GM21528 (cell line): ENCODE measurements around the gene TTC33.

Source experiments
- ATAC-seq: cut with Tn5 transposase; IDR thresholded peaks from one replicate; pipeline ENCODE4 v1.9.1; 2021; ENCODE audit warnings: mild to moderate bottlenecking, moderate library complexity; ENCODE audit not compliant: unreplicated experiment, low FRiP score

TTC33 gene

DNA sequence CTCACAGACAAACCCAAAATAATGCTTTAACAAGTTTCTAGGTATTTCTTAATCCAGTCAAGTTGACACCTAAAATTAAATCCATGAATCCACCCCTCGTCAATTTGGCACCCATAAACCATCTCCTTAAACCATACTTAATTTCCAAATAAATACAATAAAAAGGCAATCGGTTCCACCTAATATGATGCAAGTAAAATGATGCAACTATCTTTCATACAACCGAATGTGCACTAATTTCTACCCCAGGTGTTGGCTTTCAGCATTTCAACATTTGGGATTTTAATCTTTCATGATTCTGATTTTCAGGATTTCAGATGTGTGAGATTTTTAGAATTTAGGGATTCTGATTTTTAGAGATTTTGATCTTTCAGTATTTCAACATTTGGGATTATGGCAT lies 25.1 kb upstream of the TTC33 start:
- no peak for ATAC-seq

DNA sequence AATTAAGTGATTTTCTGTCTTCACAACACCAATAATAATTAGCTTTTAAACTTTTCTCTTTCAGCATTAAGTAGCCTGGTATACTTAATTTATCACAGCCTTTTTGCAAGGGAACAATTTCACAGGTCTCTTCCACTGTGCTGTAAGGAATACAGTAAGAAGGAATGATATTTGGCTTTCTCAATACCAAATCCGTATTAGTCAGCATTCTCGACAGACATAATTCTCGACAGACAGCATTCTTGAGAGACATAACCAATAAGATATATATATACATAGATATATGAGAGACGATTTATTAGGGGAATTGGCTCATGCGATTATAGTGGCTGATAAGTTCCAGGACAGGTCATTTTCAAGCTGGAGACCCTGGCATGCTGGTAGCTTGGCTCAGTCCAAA lies 24.4 kb upstream of the TTC33 start:
- no peak for ATAC-seq

DNA sequence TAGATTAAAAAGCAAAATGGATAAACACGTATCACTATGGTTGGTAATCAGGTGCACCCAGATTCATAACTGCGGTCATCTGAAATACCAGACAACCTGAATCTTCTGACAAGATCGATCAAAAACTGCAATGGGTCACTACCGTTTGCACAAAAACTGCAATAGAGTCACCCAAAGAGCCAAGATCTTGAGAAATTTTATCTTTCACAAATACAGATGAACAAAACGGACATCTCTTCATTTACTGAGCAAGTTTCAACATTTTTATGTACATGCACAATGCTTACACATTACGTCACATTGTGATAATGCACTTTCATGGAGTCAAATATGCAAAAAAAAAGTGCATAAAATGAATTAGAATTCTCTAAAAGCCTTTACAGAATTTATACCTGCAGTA lies 23.8 kb upstream of the TTC33 start:
- ATAC-seq, result no peak

GRCh38 chr5:40778133-40778532 lies 22.4 kb upstream of the TTC33 start:
- ATAC-seq, result no peak

DNA sequence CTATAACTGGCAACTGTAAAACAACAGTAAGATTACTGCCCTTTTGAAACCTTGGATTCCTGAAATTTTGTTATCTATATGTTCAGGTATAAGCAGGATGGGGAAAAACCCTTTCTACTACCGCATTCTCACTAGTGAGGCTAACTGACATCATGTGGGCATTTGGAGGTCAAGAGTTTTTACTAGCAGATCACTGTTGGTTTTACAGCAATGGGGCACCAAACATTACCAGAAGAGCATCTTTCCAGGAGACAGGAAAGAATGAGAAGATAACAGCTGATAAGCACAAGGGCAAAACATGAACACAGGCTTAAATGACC lies 20.9 kb upstream of the TTC33 start:
- ATAC-seq, result no peak

DNA sequence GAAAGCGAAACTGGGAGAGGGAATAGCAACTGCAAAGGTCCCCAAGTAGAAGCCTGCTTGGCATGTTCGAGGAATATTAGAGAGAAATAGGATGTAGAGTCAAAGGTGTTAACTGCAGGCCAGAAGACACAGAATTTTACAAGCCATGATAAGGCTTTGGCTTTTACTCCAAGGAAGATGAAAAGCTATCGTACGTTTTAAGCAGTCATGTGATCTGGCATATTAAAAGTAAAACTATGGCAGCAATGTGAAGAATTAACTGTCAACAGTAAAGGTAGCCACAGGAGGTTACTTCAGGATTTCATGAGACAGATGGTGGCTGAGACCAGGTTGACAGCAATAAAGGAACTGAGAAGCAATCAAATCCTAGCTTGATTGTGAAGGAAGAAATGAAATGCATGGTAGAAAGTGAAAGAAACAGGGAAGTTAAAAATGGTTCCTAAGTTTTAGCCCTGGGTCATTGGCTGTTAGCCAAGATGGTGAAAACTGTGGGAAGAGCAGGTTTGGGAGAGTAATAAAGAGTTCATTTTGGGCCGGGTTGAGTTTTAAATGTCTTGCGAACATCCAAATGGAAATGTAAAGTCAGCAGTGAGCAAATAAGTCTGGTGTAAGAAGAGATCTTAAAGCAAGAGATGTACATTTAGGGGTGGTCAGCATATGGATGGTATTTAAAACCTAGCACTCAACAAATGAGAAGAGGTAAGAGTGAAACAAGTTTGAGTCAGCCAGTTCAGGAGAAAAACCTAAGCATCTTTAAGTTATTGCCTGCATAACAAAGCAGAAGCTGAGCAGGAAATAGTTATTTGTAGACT lies 20.3 kb upstream of the TTC33 start:
- no peak for ATAC-seq

DNA sequence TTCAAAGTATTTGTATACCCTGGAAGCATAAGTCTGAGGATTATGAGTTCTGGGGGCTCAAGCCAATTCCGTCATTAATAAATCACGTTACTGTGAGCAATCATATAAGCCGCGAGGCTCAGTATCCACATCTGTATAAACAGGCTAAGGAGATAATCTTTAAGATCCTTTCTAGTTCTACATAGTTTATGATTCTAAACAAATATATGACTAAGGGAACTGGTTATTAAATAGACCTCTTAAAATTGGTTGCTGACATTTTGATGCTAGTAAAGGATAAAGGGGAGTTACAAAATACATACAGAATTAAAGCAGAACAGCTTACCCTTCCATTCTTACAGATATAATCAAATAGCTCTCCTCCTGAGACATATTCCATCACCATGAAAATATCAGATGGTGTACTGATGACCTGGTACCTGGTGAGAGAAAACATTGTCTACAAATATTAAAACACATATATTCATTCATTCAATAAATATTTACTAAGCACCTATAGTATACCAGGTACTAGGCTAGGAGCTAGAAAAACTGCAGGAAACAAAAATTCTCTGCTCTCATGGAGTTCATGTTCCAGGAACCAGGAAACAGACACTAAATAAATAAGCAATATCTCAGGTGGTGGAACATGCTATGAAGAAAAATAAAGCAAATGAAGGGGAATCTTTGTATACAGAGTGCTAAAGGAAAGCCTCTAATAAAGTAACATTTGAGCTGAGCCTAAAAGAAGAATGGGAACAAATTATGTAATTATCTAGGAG lies 19.5 kb upstream of the TTC33 start:
- ATAC-seq, result no peak

- no peak for ATAC-seq
Observed at GRCh38 chr5:40774623-40775022, 18.9 kb upstream of the TTC33 start.

GRCh38 chr5:40770764-40771163 lies 15.0 kb upstream of the TTC33 start:
- ATAC-seq, result no peak

- ATAC-seq, result no peak
Observed at GRCh38 chr5:40762705-40763104, 6.9 kb upstream of the TTC33 start.

DNA sequence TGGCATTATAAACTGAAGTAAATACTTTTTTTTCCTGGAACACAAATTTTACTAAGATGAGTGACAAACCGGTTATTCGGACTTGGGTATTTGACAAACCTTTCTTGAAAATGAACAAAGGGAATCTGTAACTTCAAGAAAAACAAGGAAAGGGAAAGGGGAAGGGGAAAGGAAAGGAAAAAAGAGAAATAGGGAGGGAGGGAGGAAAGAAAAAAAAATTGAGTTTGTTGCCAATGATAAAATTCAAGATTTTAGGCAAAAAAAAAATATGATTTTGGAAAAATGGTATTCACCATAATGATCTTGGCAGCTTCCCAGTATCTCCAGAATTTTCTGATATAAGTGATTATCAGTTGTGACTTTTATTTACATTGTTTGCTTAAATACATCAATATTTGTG lies 1.6 kb upstream of the TTC33 start:
- ATAC-seq, result no peak

DNA sequence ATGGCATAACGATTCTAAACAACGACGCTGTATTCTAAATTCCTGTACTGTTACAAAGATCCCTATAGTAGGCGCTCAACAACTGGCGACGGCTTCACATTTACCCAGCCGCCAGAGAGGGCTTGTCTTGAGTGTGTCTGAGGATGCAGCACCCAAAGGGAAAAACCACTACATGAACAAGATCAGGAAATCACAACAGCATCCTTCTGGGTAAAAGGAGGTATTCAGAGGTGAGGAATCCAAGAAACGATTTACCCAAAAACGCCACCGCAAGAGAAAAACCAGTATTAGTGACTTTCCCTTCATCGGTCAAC lies 711 bp downstream of the TTC33 start:
- ATAC-seq, result peak; percentile 81

GRCh38 chr5:40754381-40755092 lies 1.2 kb downstream of the TTC33 start:
- ATAC-seq, result peak; percentile 26

- ATAC-seq, result no peak
Observed at GRCh38 chr5:40746703-40747102, 9.1 kb downstream of the TTC33 start.

- no peak for ATAC-seq
Observed at GRCh38 chr5:40743771-40744170, 12.0 kb downstream of the TTC33 start.

DNA sequence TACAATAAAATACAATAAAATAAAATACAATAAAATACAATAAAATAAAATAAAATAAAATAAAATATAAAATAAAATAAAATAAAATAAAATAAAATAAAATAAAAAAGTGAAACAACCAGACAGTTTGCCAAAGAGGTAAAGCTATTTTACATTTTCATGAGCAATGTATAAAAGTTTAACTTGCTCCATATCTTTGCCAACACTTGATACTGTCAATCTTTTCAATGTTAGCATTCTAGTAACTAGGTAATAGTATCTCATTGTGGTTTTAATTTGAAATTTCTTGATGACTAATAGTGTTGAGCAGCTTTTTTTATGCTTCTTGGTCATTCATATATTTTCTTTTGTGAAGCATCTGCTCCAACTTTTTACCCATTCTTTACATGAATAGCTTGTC lies 17.3 kb downstream of the TTC33 start:
- ATAC-seq, result no peak

GRCh38 chr5:40736103-40736875 lies 19.5 kb downstream of the TTC33 start:
- peak; percentile 81 for ATAC-seq

GRCh38 chr5:40735609-40736008 lies 20.2 kb downstream of the TTC33 start:
- ATAC-seq, result no peak

DNA sequence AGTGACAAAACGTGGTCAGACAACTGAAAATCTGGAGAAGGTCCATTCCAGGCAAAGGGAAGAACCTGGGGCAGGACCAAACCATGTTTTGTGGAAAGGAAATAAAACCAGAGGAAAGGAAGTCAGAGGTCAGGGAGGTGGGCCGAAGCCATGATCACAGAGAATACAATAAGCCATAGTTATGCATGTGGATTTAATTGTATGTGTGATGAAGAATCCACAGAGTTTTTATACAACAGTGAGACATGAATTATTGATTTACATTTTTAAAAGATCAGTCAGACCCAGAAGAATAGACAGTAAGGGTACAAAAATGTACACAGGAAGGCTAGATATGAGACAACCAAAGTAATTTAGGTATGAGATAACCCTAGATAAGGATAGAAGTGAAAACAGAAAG lies 20.8 kb downstream of the TTC33 start:
- no peak for ATAC-seq

DNA sequence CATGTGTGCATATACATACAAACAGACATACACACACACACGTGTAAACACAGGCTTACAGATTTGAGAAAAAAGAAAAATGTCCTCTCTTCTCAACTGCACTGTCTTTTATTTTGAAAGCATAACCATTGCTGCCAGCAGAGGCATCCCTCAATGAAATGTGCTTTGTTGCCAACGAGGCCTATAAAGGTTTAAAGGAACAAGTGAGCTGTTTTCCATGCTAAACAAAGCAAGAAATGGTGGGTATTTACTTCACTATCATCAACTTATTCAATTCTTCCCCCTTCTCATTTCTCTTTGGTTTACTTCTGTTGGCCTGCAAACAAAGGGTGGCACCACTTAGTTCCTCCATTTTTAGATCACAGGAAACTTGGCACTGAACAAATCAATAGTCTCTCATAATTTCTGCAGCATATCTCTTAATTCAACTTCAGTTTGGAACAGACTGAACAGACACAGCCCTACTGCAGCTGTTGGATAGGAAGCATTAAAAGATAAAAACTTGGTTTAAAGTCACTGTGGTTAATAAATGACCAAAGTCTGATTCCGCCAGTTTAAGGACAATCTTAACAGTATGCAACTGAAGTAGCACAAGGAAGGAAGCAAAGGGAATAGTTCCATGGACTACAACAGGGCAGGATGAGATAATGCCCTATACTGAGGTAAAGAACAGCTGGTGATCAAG lies 21.7 kb downstream of the TTC33 start:
- ATAC-seq, result no peak
